ENCODE results near the gene TOMM34. TPM values are rescaled to one million over a fixed set of nuclear protein-coding genes. Genes with fewer than 3 reads are reported as not detected.

Gene TOMM34
- total and polyA plus RNA-seq, 2 of the 13 experiments (the other 11 are each of a cell fraction or from before 2014, with no cell fraction given), result 36.2 to 52.0 TPM

DNA sequence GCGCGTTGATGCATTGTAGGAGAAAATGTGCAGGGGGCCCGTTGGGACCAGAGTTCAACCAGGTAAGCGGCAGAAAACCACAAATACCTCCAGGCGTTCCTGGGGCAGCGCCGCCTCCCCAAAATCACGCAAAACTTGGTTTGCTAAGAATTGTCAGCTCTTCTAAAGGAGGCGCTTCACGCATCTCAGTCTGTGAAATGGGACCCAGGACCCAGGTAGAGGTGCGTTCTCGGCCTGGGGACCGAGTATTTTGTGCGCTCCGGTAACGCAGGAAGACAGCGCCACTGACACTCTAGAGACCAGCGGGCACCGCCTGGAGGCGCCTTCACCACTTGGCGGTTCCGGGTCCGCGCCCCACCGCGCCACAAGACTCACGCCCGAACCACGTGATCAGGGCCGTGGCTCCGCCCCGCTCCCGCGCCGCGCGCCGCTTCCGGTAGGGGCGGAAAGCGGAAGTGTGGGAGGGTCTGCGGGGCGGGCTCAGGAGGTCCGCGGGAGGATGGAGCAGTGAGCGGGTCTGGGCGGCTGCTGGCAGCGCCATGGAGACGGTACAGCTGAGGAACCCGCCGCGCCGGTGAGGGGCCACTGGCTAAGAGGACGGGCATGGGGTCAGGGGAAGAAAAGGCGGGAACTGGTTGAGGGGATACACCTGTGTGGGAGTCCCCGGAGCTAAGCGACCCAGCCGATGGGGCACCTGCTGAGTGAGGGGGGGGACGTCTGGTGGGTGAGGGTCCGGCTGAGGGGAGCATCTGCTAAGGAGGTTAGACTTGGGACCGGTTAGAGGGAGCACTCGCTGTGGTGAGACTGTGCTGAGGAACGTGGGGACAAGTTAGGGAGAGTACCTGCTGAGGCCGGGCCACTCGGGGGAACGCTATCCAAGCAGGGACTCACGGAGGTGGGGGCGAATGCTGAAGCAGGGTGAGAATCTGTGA, 6.1 kb upstream of the TOMM34 start, which contains the start of gene STK4 (continued):
- TF ChIP-seq, protein P1, sequence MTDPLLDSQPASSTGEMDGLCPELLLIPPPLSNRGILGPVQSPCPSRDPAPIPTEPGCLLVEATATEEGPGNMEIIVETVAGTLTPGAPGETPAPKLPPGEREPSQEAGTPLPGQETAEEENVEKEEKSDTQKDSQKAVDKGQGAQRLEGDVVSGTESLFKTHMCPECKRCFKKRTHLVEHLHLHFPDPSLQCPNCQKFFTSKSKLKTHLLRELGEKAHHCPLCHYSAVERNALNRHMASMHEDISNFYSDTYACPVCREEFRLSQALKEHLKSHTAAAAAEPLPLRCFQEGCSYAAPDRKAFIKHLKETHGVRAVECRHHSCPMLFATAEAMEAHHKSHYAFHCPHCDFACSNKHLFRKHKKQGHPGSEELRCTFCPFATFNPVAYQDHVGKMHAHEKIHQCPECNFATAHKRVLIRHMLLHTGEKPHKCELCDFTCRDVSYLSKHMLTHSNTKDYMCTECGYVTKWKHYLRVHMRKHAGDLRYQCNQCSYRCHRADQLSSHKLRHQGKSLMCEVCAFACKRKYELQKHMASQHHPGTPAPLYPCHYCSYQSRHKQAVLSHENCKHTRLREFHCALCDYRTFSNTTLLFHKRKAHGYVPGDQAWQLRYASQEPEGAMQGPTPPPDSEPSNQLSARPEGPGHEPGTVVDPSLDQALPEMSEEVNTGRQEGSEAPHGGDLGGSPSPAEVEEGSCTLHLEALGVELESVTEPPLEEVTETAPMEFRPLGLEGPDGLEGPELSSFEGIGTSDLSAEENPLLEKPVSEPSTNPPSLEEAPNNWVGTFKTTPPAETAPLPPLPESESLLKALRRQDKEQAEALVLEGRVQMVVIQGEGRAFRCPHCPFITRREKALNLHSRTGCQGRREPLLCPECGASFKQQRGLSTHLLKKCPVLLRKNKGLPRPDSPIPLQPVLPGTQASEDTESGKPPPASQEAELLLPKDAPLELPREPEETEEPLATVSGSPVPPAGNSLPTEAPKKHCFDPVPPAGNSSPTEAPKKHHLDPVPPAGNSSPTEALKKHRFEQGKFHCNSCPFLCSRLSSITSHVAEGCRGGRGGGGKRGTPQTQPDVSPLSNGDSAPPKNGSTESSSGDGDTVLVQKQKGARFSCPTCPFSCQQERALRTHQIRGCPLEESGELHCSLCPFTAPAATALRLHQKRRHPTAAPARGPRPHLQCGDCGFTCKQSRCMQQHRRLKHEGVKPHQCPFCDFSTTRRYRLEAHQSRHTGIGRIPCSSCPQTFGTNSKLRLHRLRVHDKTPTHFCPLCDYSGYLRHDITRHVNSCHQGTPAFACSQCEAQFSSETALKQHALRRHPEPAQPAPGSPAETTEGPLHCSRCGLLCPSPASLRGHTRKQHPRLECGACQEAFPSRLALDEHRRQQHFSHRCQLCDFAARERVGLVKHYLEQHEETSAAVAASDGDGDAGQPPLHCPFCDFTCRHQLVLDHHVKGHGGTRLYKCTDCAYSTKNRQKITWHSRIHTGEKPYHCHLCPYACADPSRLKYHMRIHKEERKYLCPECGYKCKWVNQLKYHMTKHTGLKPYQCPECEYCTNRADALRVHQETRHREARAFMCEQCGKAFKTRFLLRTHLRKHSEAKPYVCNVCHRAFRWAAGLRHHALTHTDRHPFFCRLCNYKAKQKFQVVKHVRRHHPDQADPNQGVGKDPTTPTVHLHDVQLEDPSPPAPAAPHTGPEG (CRISPR knock-in tag; IDR thresholded peaks at IDR 0.05), result peak; percentile 92
- TF ChIP-seq ZNF382 (CRISPR knock-in tag; IDR thresholded peaks at IDR 0.05; ENCODE audit: borderline replicate concordance) (no peak), ZNF891 (CRISPR knock-in tag; IDR thresholded peaks at IDR 0.05) (peak; percentile 97), NFE2L2 (IDR thresholded peaks at IDR 0.05; ENCODE audit: low read length) (no peak), GABPA (IDR thresholded peaks at IDR 0.05; ENCODE audit: low read depth, low read length) (peak; percentile 96), GABPA (CRISPR knock-in tag; IDR thresholded peaks at IDR 0.05; ENCODE audit: low read depth) (peak; percentile 93), RBFOX2 (IDR thresholded peaks at IDR 0.05; ENCODE audit: low read depth, low read length) (peak; percentile 99), MATR3 (CRISPR knock-in tag; IDR thresholded peaks at IDR 0.05) (no peak), ZNF501 (CRISPR knock-in tag; IDR thresholded peaks at IDR 0.05) (peak; percentile 99), ATF7-NPFF (CRISPR knock-in tag; IDR thresholded peaks at IDR 0.05; ENCODE audit: low read depth) (peak; percentile 96), MEF2D (CRISPR knock-in tag; IDR thresholded peaks at IDR 0.05) (peak; percentile 98), ZNF263 (CRISPR knock-in tag; IDR thresholded peaks at IDR 0.05) (peak; percentile 84), ZNF350 (CRISPR knock-in tag; IDR thresholded peaks at IDR 0.05; ENCODE audit: borderline replicate concordance, low read depth) (peak; percentile 99), ZBTB7A (CRISPR knock-in tag; IDR thresholded peaks at IDR 0.05) (0 out of 2 replicates have a peak, but pooled peaks have one; percentile 56), ZEB1 (IDR thresholded peaks at IDR 0.05; ENCODE audit: insufficient replicate concordance, low read depth) (peak; percentile 4)
- TF ChIP-seq, protein P2, sequence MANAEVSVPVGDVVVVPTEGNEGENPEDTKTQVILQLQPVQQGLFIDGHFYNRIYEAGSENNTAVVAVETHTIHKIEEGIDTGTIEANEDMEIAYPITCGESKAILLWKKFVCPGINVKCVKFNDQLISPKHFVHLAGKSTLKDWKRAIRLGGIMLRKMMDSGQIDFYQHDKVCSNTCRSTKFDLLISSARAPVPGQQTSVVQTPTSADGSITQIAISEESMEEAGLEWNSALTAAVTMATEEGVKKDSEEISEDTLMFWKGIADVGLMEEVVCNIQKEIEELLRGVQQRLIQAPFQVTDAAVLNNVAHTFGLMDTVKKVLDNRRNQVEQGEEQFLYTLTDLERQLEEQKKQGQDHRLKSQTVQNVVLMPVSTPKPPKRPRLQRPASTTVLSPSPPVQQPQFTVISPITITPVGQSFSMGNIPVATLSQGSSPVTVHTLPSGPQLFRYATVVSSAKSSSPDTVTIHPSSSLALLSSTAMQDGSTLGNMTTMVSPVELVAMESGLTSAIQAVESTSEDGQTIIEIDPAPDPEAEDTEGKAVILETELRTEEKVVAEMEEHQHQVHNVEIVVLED (CRISPR knock-in tag; IDR thresholded peaks at IDR 0.05; ENCODE audit: borderline replicate concordance), result peak; percentile 98
